PC-3 (cell line): ENCODE results near the gene ZDHHC8.

Source experiments
- CTCF ChIP-seq: fragments of 300-600 bp; sonication (generic); conservative IDR thresholded peaks from 2 replicates; pipeline ENCODE4 v1.5.1; 2017; ENCODE audit warnings: antibody characterized with exemption, low read depth, mild to moderate bottlenecking, low read length
- EZH2 ChIP-seq: fragments of 300-600 bp; sonication (generic); IDR thresholded peaks from one replicate; pipeline ENCODE4 v1.6.1; 2017; ENCODE audit warnings: antibody characterized with exemption, mild to moderate bottlenecking, low read length; ENCODE audit not compliant: unreplicated experiment

GRCh38 chr22:20124083-20124787 is 7.4 kb upstream of the ZDHHC8 start:
- no peak for TF ChIP-seq CTCF
- no peak for TF ChIP-seq EZH2
